Fibroblast of skin of abdomen (primary cell): Measurements from ENCODE around the gene GPR141.

Experiments
- DNase-seq: peaks from one replicate; pipeline ENCODE4 v3.0.0-alpha.2; 2013

Gene GPR141

GRCh38 chr7:37786741-37787569 is 103.4 kb downstream of the GPR141 start:
- DNase-seq: no peak
